ENCODE data around the gene AKR1C4. TPM values are rescaled to one million over a fixed set of nuclear protein-coding genes. Genes with fewer than 3 reads are reported as not detected.

AKR1C4 gene
- total and polyA plus RNA-seq, 2 of the 8 experiments (the other 6 are each of a cell fraction or from before 2014, with no cell fraction given), result not detected

- H3K4ac ChIP-seq (replicated peaks; ENCODE audit: insufficient read length, low read depth, low read length), result no peak overlapping the region
- H4K91ac ChIP-seq (replicated peaks; ENCODE audit: insufficient read length, low read length), result no peak overlapping the region
- POLR2A ChIA-PET (ENCODE audit: partially characterized antibody), result no interaction called here
- no peak overlapping the region for H2BK120ac ChIP-seq (replicated peaks; ENCODE audit: low read depth, low read length)
- no peak overlapping the region for H2BK12ac ChIP-seq (ENCODE audit: low read depth, low read length)
- no peaks in the 10 kb centered on the region for H3K4me1 ChIP-seq (replicated peaks in 1 of 4; ENCODE audit: control insufficient read depth in 3 of 4, insufficient read depth in 4 of 4, low read length in 3 of 4)
- DNase-seq (ENCODE audit: low read depth in 1 of 2, low spot score in 2 of 2), result no peak
- CTCF ChIA-PET (ENCODE audit: partially characterized antibody), result interaction anchor here (0.6 to 0.7 kb wide), 2 partner anchors 18 to 417 kb away, joined by 3 read pairs; no protein-coding TSS in a partner anchor
- H2AFZ ChIP-seq (ENCODE audit: low read length), result no peak overlapping the region
- no peak overlapping the region for H4K5ac ChIP-seq (ENCODE audit: insufficient read length, low read depth, low read length)
- peaks cover 16 to 36% of the 10 kb centered on the region in 2 experiments for H3K9me3 ChIP-seq (ENCODE audit: insufficient read depth in 2 of 2, low read depth in 1 of 2, low read length in 1 of 2)
- peaks cover 1% of the 10 kb centered on the region; the same call in 1 of the 2 replicates for H3K23me2 ChIP-seq (ENCODE audit: low read depth, low read length)
- H3K14ac ChIP-seq (ENCODE audit: insufficient read length), result no peak overlapping the region
- H3K27ac ChIP-seq (ENCODE audit: low read depth, low read length), result no peak overlapping the region
- H4K8ac ChIP-seq (ENCODE audit: extremely low read depth, insufficient read depth, low read length), result no peak overlapping the region
- no peaks in the 10 kb centered on the region for H3K79me2 ChIP-seq (ENCODE audit: control insufficient read depth in 1 of 2, insufficient read depth in 2 of 2, low read length in 2 of 2)
- no peak overlapping the region for H3K4me3 ChIP-seq (ENCODE audit: extremely low read depth in 1 of 4, insufficient read depth in 2 of 4, low read depth in 3 of 4, low read length in 4 of 4)
- FAIRE-seq, result no peak
- H3K56ac ChIP-seq (replicated peaks; ENCODE audit: insufficient read length, low read depth, low read length), result no peak overlapping the region
- H3K18ac ChIP-seq (ENCODE audit: extremely low read depth, low read length), result no peak overlapping the region
- no peak overlapping the region for H2BK20ac ChIP-seq (ENCODE audit: low read length)
- no peak overlapping the region for H3K23ac ChIP-seq (ENCODE audit: insufficient read length)
- H3K36me3 ChIP-seq (ENCODE audit: control insufficient read depth in 2 of 4, insufficient read depth in 4 of 4, low read length in 3 of 4), result no peaks in the 10 kb centered on the region
- no peak overlapping the region for H2AK5ac ChIP-seq (ENCODE audit: low read depth, low read length)
- no peaks in the 10 kb centered on the region for H4K20me1 ChIP-seq (replicated peaks in 1 of 2; ENCODE audit: control insufficient read depth in 1 of 2, insufficient read depth in 2 of 2, low read length in 2 of 2)
- H2BK5ac ChIP-seq (ENCODE audit: low read depth, low read length), result no peak overlapping the region
- H2BK15ac ChIP-seq (ENCODE audit: low read length), result no peak overlapping the region
- H3K9ac ChIP-seq (replicated peaks in 1 of 4; ENCODE audit: extremely low read depth in 1 of 4, low read depth in 3 of 4, low read length in 3 of 4), result no peak overlapping the region
- no peak overlapping the region for H3K4me2 ChIP-seq (ENCODE audit: insufficient read depth in 1 of 2, low read depth in 2 of 2, low read length in 2 of 2)
- 100% methylated on average over 1 of the region's 1 CpG; no CpG with 5 or more reads in 1 of the 2 experiments for WGBS, 2 experiments (ENCODE audit: extremely low coverage in 1 of 2, insufficient coverage in 1 of 2, insufficient read length in 1 of 2, insufficient replicate concordance in 2 of 2, low coverage in 1 of 2, low lambda C conversion rate in 2 of 2, missing lambda C conversion rate in 1 of 2)
- H3K79me1 ChIP-seq (ENCODE audit: low read depth, low read length), result no peaks in the 10 kb centered on the region
- peaks cover 0 to 1% (median 0%) of the 10 kb centered on the region in 4 experiments; a peak in 1 of 7 replicates for H3K27me3 ChIP-seq (replicated peaks in 1 of 4; ENCODE audit: control insufficient read depth in 3 of 4, extremely low read depth in 1 of 4, insufficient read depth in 3 of 4, low read length in 3 of 4)
- TF ChIP-seq CHD1 (IDR thresholded peaks at IDR 0.05; ENCODE audit: low read depth, low read length) (no peak), KDM4A (IDR thresholded peaks at IDR 0.05; ENCODE audit: low read depth, low read length, severe bottlenecking) (no peak), EGR1 (IDR thresholded peaks at IDR 0.05; ENCODE audit: borderline replicate concordance, low read depth, low read length) (no peak), SP1 (IDR thresholded peaks at IDR 0.05; ENCODE audit: low read depth, low read length) (no peak), CBX5 (IDR thresholded peaks at IDR 0.05; ENCODE audit: low read depth, low read length) (no peak), POU5F1 (IDR thresholded peaks at IDR 0.05; ENCODE audit: low read depth, low read length) (no peak), TCF12 (IDR thresholded peaks at IDR 0.05; ENCODE audit: low read depth, low read length) (no peak), SIRT6 (IDR thresholded peaks at IDR 0.05; ENCODE audit: low read length) (no peak), PHF8 (conservative IDR thresholded peaks at IDR 0.05; ENCODE audit: low read depth, low read length) (no peak), CBX8 (IDR thresholded peaks at IDR 0.05; ENCODE audit: borderline replicate concordance, low read depth, low read length) (no peak), SRF (IDR thresholded peaks at IDR 0.05; ENCODE audit: low read depth, low read length) (no peak), SAP30 (IDR thresholded peaks at IDR 0.05; ENCODE audit: insufficient read depth, insufficient replicate concordance, low read length) (no peak)
- TF ChIP-seq, protein P1, sequence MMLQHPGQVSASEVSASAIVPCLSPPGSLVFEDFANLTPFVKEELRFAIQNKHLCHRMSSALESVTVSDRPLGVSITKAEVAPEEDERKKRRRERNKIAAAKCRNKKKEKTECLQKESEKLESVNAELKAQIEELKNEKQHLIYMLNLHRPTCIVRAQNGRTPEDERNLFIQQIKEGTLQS (IDR thresholded peaks at IDR 0.05; ENCODE audit: insufficient read depth, low read depth, low read length), result no peak
- TF ChIP-seq, protein P2, sequence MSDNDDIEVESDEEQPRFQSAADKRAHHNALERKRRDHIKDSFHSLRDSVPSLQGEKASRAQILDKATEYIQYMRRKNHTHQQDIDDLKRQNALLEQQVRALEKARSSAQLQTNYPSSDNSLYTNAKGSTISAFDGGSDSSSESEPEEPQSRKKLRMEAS (IDR thresholded peaks at IDR 0.05), result no peak
Observed at GRCh38 chr10:5266804-5267203, 70.2 kb downstream of the AKR1C4 start.

Data from H1 (cell line).